HepG2 (cell line): ENCODE measurements around the gene SRP68. TPM values are rescaled to one million over a fixed set of nuclear protein-coding genes. Genes with fewer than 3 reads are reported as not detected.

Experiments used
- ATAC-seq: fragments of 200-7000 bp; cut with Tn5 transposase; 3 replicates; pipeline ENCODE4 v1.9.1; 2020; ENCODE audit warnings: mild to moderate bottlenecking, moderate library complexity
- BruUV-seq: library from RNA; stranded (reverse); fragments of 400-500 nt; replicated peaks from 2 replicates; lab custom pipeline; 2021; lab: Mats Ljungman, UMichigan
- CTCF ChIA-PET: fragments of 300-600 bp; formaldehyde crosslinking; extraction: SDS; loops from one replicate; lab custom pipeline; 2021; ENCODE audit warnings: low total read pairs, inconsistent platforms, low intra/inter-chr PET ratio; lab: Yijun Ruan, JAX
- POLR2A ChIA-PET: fragments of 350-600 bp; sonication (Branson Sonifier 250); formaldehyde crosslinking; loops from one replicate; lab custom pipeline; 2020; ENCODE audit warnings: antibody characterized with exemption, inconsistent platforms; lab: Yijun Ruan, JAX
- DNase-seq: peaks from one replicate; pipeline ENCODE4 v3.0.0-alpha.2; 2015; ENCODE audit warnings: low spot score
- FAIRE-seq: peaks from 3 replicates; lab custom pipeline; 2011; peaks lifted over from hg19 to GRCh38; lab: Jason Lieb, UNC
- H2AFZ ChIP-seq: one replicate; pipeline ENCODE4 v1.6.1; 2011; ENCODE audit warnings: low read length, inconsistent platforms
- H3K27ac ChIP-seq: fragments of 300-600 bp; 3 replicates; pipeline ENCODE4 v1.8.0; 2011; ENCODE audit warnings: mixed run types, mild to moderate bottlenecking, mixed read lengths, low read length, inconsistent platforms; ENCODE audit not compliant: insufficient read depth; ENCODE audit errors: extremely low read length
- H3K27me3 ChIP-seq, 2 experiments: fragments of 200-600 bp in 1 of 2; 2 replicates in 1 of 2; 3 replicates in 1 of 2; pipeline versions ENCODE4 v1.6.0 to v1.8.0; 2011; ENCODE audit warnings: low read length in 2 of 2, mild to moderate bottlenecking in 2 of 2, moderate library complexity in 2 of 2, inconsistent platforms in 1 of 2; ENCODE audit not compliant: insufficient read depth in 2 of 2, control insufficient read depth in 1 of 2
- H3K36me3 ChIP-seq, 2 experiments: fragments of 200-600 bp in 1 of 2; replicated peaks in 1 of 2; 2 replicates in 1 of 2; 3 replicates in 1 of 2; pipeline versions ENCODE4 v1.5.1 to v1.8.0; 2011; ENCODE audit warnings: low read length in 2 of 2, inconsistent platforms in 1 of 2; ENCODE audit not compliant: insufficient read depth in 2 of 2, control insufficient read depth in 1 of 2
- H3K4me1 ChIP-seq: 2 replicates; pipeline ENCODE4 v1.5.1; 2012; ENCODE audit warnings: low read length, inconsistent platforms; ENCODE audit not compliant: insufficient read depth
- H3K4me2 ChIP-seq: 2 replicates; pipeline ENCODE4 v1.6.0; 2011; ENCODE audit warnings: low read depth, low read length, inconsistent platforms
- H3K4me3 ChIP-seq, 3 experiments: fragments of 200-600 bp in 1 of 3; sonication (generic), shearing (Covaris generic) in 1 of 3; replicated peaks in 1 of 3; 2 replicates each; pipeline ENCODE4 v1.5.1; 2011 to 2016; ENCODE audit warnings: low read length in 3 of 3, inconsistent platforms in 2 of 3, low read depth in 2 of 3, mild to moderate bottlenecking in 2 of 3, control low read depth in 1 of 3, mixed read lengths in 1 of 3; ENCODE audit not compliant: insufficient read depth in 1 of 3
- H3K79me2 ChIP-seq: one replicate; pipeline ENCODE4 v1.6.1; 2011; ENCODE audit warnings: low read length, inconsistent platforms; ENCODE audit not compliant: insufficient read depth
- H3K9ac ChIP-seq: 2 replicates; pipeline ENCODE4 v1.6.0; 2011; ENCODE audit warnings: mild to moderate bottlenecking, low read depth, low read length, inconsistent platforms; ENCODE audit not compliant: insufficient read depth
- H3K9me3 ChIP-seq: 2 replicates; pipeline ENCODE4 v1.5.1; 2012; ENCODE audit warnings: mild to moderate bottlenecking, low read length
- H4K20me1 ChIP-seq: 2 replicates; pipeline ENCODE4 v1.6.0; 2011; ENCODE audit warnings: inconsistent platforms, mild to moderate bottlenecking, low read length, moderate library complexity; ENCODE audit not compliant: insufficient read depth
- ARID5B ChIP-seq: IDR thresholded peaks from 2 replicates; pipeline ENCODE4 v1.4.0; 2020; ENCODE audit warnings: mild to moderate bottlenecking, missing genetic modification reagents
- EP300 ChIP-seq, 3 experiments: sonication (generic) in 1 of 3; formaldehyde crosslinking in 1 of 3; IDR thresholded peaks; 2 replicates each; pipeline versions ENCODE4 v1.5.1 to v1.6.1; 2011 to 2020; ENCODE audit warnings: low read depth in 2 of 3, low read length in 2 of 3, borderline replicate concordance in 1 of 3, improper control_type of control experiment in 1 of 3, mild to moderate bottlenecking in 1 of 3, missing genetic modification reagents in 1 of 3, moderate library complexity in 1 of 3
- GATAD1 ChIP-seq: IDR thresholded peaks from 2 replicates; pipeline ENCODE4 v1.6.1; 2016; ENCODE audit warnings: missing genetic modification reagents, missing compliant biosample characterization
- HNF4A ChIP-seq: sonication (generic); formaldehyde crosslinking; IDR thresholded peaks from 2 replicates; pipeline ENCODE4 v1.4.0; 2020; ENCODE audit warnings: missing genetic modification reagents
- IRF9 ChIP-seq: sonication (generic); formaldehyde crosslinking; IDR thresholded peaks from 2 replicates; pipeline ENCODE4 v1.8.0; 2022; ENCODE audit warnings: missing genetic modification reagents, mild to moderate bottlenecking, borderline replicate concordance
- KLF11 ChIP-seq: IDR thresholded peaks from 2 replicates; pipeline ENCODE4 v1.6.1; 2016; ENCODE audit warnings: missing compliant biosample characterization
- MED8 ChIP-seq: sonication (generic); formaldehyde crosslinking; IDR thresholded peaks from 2 replicates; pipeline ENCODE4 v1.8.1; 2023; ENCODE audit warnings: mild to moderate bottlenecking, missing genetic modification reagents; ENCODE audit not compliant: insufficient replicate concordance
- PATZ1 ChIP-seq: sonication (generic); formaldehyde crosslinking; IDR thresholded peaks from 2 replicates; pipeline ENCODE4 v1.4.0; 2020; ENCODE audit warnings: missing genetic modification reagents
- PHF8 ChIP-seq: sonication (generic); formaldehyde crosslinking; IDR thresholded peaks from 2 replicates; pipeline ENCODE4 v1.5.0; 2020; ENCODE audit warnings: missing genetic modification reagents
- POGZ ChIP-seq: sonication (generic); formaldehyde crosslinking; IDR thresholded peaks from 2 replicates; pipeline ENCODE4 v1.4.0; 2020; ENCODE audit warnings: mild to moderate bottlenecking, missing genetic modification reagents
- SRSF9 ChIP-seq: fragments of 200-400 bp; formaldehyde crosslinking; IDR thresholded peaks from 2 replicates; pipeline ENCODE4 v1.6.1; 2018; ENCODE audit warnings: borderline replicate concordance, mild to moderate bottlenecking, low read depth, low read length; ENCODE audit not compliant: insufficient read depth, poor library complexity, severe bottlenecking
- TOPORS ChIP-seq: sonication (generic); formaldehyde crosslinking; IDR thresholded peaks from 2 replicates; pipeline ENCODE4 v1.8.0; 2023; ENCODE audit warnings: mild to moderate bottlenecking, missing genetic modification reagents
- ZNF317 ChIP-seq: sonication (generic); formaldehyde crosslinking; IDR thresholded peaks from 2 replicates; pipeline ENCODE4 v1.5.0; 2020; ENCODE audit warnings: mild to moderate bottlenecking, missing genetic modification reagents
- ZNF414 ChIP-seq: sonication (generic); formaldehyde crosslinking; IDR thresholded peaks from 2 replicates; pipeline ENCODE4 v1.5.0; 2020; ENCODE audit warnings: missing genetic modification reagents
- ZNF556 ChIP-seq: sonication (generic); formaldehyde crosslinking; IDR thresholded peaks from 2 replicates; pipeline ENCODE4 v1.4.0; 2020; ENCODE audit warnings: mild to moderate bottlenecking, missing genetic modification reagents, borderline replicate concordance
- ZNF782 ChIP-seq: sonication (generic); formaldehyde crosslinking; IDR thresholded peaks from 2 replicates; pipeline ENCODE4 v1.4.0; 2020; ENCODE audit warnings: missing genetic modification reagents, mild to moderate bottlenecking, borderline replicate concordance
- WGBS: methylation state at CpG from one replicate; pipeline ENCODE4 v1.1.6; 2017; ENCODE audit warnings: low lambda C conversion rate; 5-methylcytosine and 5-hydroxymethylcytosine counted together
- in situ Hi-C: cut with HindIII; loops from 2 replicates; pipeline ENCODE4 v1.10.0; 2017; ENCODE audit warnings: low pct_unique_long_range_greater_than_20kb; ENCODE audit not compliant: extremely low pct_ligation_motif_present
- intact Hi-C: fragments of 100-400 bp; cut with micrococcal nuclease; formaldehyde crosslinking; loops from one replicate; pipeline ENCODE4 v1.10.0; 2022; ENCODE audit not compliant: unreplicated experiment
- polyA plus RNA-seq, 8 experiments: library from polyadenylated mRNA; depleted of rRNA in 3 of 8; stranded (reverse) in 7 of 8; unstranded in 1 of 8; fragments of >200 nt; fragmentation: Illumina TruSeq in 4 of 8; extraction: Trizol in 4 of 8; gene quantifications; 2 replicates each; pipeline versions ENCODE4 v1.2.1 to v1.2.3, GENCODE V29; 2011 to 2016; ENCODE audit warnings: low read depth in 4 of 8, missing spikeins in 1 of 8, mixed read lengths in 1 of 8; ENCODE audit not compliant: insufficient read depth in 1 of 8
- total RNA-seq, 5 experiments: library from RNA; depleted of rRNA; stranded (reverse); fragments of >200 nt; fragmentation: Illumina TruSeq; extraction: Trizol; gene quantifications; 2 replicates each; pipeline ENCODE4 v1.2.3, GENCODE V29; 2016; ENCODE audit warnings: low read depth in 1 of 5

The SRP68 gene
- total and polyA plus RNA-seq, 2 of the 13 experiments (the other 11 are each of a cell fraction or from before 2014, with no cell fraction given): 39.8 to 74.3 TPM

GRCh38 chr17:76085731-76086366 lies 13.5 kb upstream of the SRP68 start:
- no peak overlapping the region for H3K4me2 ChIP-seq
- 98% methylated on average over 10 of the region's 13 CpGs for WGBS
- ATAC-seq (no peak), FAIRE-seq (no peak), DNase-seq (no peak)
- in situ Hi-C loops (no loop called here), intact Hi-C loops (no loop called here)
- POLR2A ChIA-PET: interaction anchor here (0.5 to 1.3 kb wide), 3 partner anchors 17 to 21 kb away, joined by 3 to 5 read pairs (median 4); partner anchors contain the start of gene EXOC7
- 0 out of 2 replicates have a peak, but pooled peaks cover 5% of the 10 kb centered on the region for H4K20me1 ChIP-seq
- CTCF ChIA-PET: no interaction called here
- no peaks in the 10 kb centered on the region for H3K27me3 ChIP-seq
- H2AFZ ChIP-seq: no peak overlapping the region
- peaks cover 56 to 67% of the 10 kb centered on the region in 2 experiments; a peak in 4 of 5 replicates for H3K36me3 ChIP-seq
- BruUV-seq: no TSS peak
- no peaks in the 10 kb centered on the region for H3K79me2 ChIP-seq
- no peaks in the 10 kb centered on the region for H3K4me1 ChIP-seq
- no peaks in the 10 kb centered on the region for H3K9me3 ChIP-seq
- no peak overlapping the region for H3K9ac ChIP-seq
- no peak overlapping the region for H3K27ac ChIP-seq
- no peak overlapping the region for H3K4me3 ChIP-seq
- no peak for TF ChIP-seq ZNF317
- TF ChIP-seq IRF9 (CRISPR knock-in tag): no peak
- TF ChIP-seq HNF4A (CRISPR knock-in tag): no peak
- TF ChIP-seq TOPORS (CRISPR knock-in tag): no peak
- no peak for TF ChIP-seq ZNF782 (CRISPR knock-in tag)
- TF ChIP-seq PHF8: no peak
- TF ChIP-seq KLF11 (CRISPR knock-in tag): no peak
- no peak for TF ChIP-seq ARID5B (CRISPR knock-in tag)
- no peak for TF ChIP-seq MED8 (CRISPR knock-in tag)
- TF ChIP-seq ZNF556 (CRISPR knock-in tag): no peak
- TF ChIP-seq EP300 (IDR thresholded peaks at IDR 0.05; ENCODE audit: low read depth in 2 of 2, low read length in 2 of 2): no peak
- TF ChIP-seq EP300 (CRISPR knock-in tag; IDR thresholded peaks at IDR 0.05; ENCODE audit: borderline replicate concordance): no peak
- TF ChIP-seq GATAD1 (CRISPR knock-in tag): no peak
- TF ChIP-seq ZNF414 (CRISPR knock-in tag): no peak
- TF ChIP-seq PATZ1: no peak
- TF ChIP-seq SRSF9: no peak
- TF ChIP-seq POGZ (CRISPR knock-in tag): no peak
